MM.1S (cell line): ENCODE measurements around the gene CD8A.
"Not testable (repeated sequence)": the region's sequence is repeated elsewhere in the genome, so short reads cannot be mapped to it uniquely, and the experiment has no call there.

ENCODE experiments used
- DNase-seq: peaks from one replicate; pipeline ENCODE4 v3.0.0-alpha.2; 2015
- H2AFZ ChIP-seq: fragments of 300-600 bp; sonication (generic); 2 replicates; pipeline ENCODE4 v1.6.0; 2016; ENCODE audit warnings: antibody characterized with exemption, low read length
- H3F3A ChIP-seq: fragments of 300-600 bp; sonication (generic); 2 replicates; pipeline ENCODE4 v1.6.1; 2016; ENCODE audit warnings: mild to moderate bottlenecking, antibody characterized with exemption, low read length, moderate library complexity, mixed read lengths; ENCODE audit not compliant: insufficient read depth
- H3K27ac ChIP-seq: fragments of 300-600 bp; sonication (generic); 2 replicates; pipeline ENCODE4 v1.5.1; 2016; ENCODE audit warnings: mild to moderate bottlenecking, low read length
- H3K27me3 ChIP-seq: fragments of 300-600 bp; sonication (generic); replicated peaks from 2 replicates; pipeline ENCODE4 v1.6.0; 2016; ENCODE audit warnings: low read length; ENCODE audit not compliant: insufficient read depth
- H3K36me3 ChIP-seq: fragments of 300-600 bp; sonication (generic); replicated peaks from 2 replicates; pipeline ENCODE4 v1.6.1; 2016; ENCODE audit warnings: mild to moderate bottlenecking, low read length, mixed read lengths; ENCODE audit not compliant: insufficient read depth
- H3K4me1 ChIP-seq: fragments of 300-600 bp; sonication (generic); 2 replicates; pipeline ENCODE4 v1.6.1; 2016; ENCODE audit warnings: low read length, mixed read lengths
- H3K4me2 ChIP-seq: fragments of 300-600 bp; sonication (generic); 2 replicates; pipeline ENCODE4 v1.6.0; 2016; ENCODE audit warnings: low read depth, low read length
- H3K4me3 ChIP-seq: fragments of 300-600 bp; sonication (generic); 2 replicates; pipeline ENCODE4 v1.5.1; 2016; ENCODE audit warnings: low read length, mixed read lengths
- H3K79me2 ChIP-seq: fragments of 300-600 bp; sonication (generic); 2 replicates; pipeline ENCODE4 v1.6.1; 2016; ENCODE audit warnings: mixed run types, low read length, mixed read lengths
- H3K9ac ChIP-seq: fragments of 300-600 bp; sonication (generic); 2 replicates; pipeline ENCODE4 v1.6.1; 2016; ENCODE audit warnings: low read length, mixed read lengths
- H3K9me2 ChIP-seq: fragments of 300-600 bp; sonication (generic); replicated peaks from 2 replicates; pipeline ENCODE4 v1.6.1; 2016; ENCODE audit warnings: mild to moderate bottlenecking, low read length, mixed read lengths; ENCODE audit not compliant: insufficient read depth
- H3K9me3 ChIP-seq: fragments of 300-600 bp; sonication (generic); replicated peaks from 2 replicates; pipeline ENCODE4 v1.6.1; 2016; ENCODE audit warnings: mild to moderate bottlenecking, low read length, mixed read lengths; ENCODE audit not compliant: insufficient read depth
- H4K20me1 ChIP-seq: fragments of 300-600 bp; sonication (generic); 2 replicates; pipeline ENCODE4 v1.6.1; 2016; ENCODE audit warnings: mild to moderate bottlenecking, low read length, moderate library complexity, mixed read lengths; ENCODE audit not compliant: insufficient read depth
- CTCF ChIP-seq: fragments of 300-600 bp; sonication (generic); IDR thresholded peaks from 2 replicates; pipeline ENCODE4 v1.5.1; 2016; ENCODE audit warnings: antibody characterized with exemption, low read length, mixed read lengths
- EZH2 ChIP-seq: fragments of 300-600 bp; sonication (generic); optimal IDR thresholded peaks from 2 replicates; pipeline ENCODE3; 2017; ENCODE audit warnings: low read depth, mild to moderate bottlenecking, antibody characterized with exemption, low read length, mixed read lengths
- EZH2phosphoT487 ChIP-seq: fragments of 300-600 bp; sonication (generic); IDR thresholded peaks from 2 replicates; pipeline ENCODE4 v1.6.1; 2018; ENCODE audit warnings: antibody characterized with exemption, low read length

The CD8A gene

GRCh38 chr2:86744152-86744551 lies 46.6 kb downstream of the CD8A start:
- H3K9me2 ChIP-seq, result no peaks in the 10 kb centered on the region
- no peak overlapping the region for H3K9ac ChIP-seq
- no peak overlapping the region for H2AFZ ChIP-seq
- 0 out of 2 replicates have a peak, but pooled peaks cover 6% of the 10 kb centered on the region for H3K4me1 ChIP-seq
- DNase-seq, result no peak
- no peaks in the 10 kb centered on the region for H3K9me3 ChIP-seq
- no peak for TF ChIP-seq CTCF
- TF ChIP-seq EZH2phosphoT487, result no peak
- no peak for TF ChIP-seq EZH2
- no peak overlapping the region for H3K4me3 ChIP-seq
- H3K27ac ChIP-seq, result no peak overlapping the region
- H3K79me2 ChIP-seq, result peaks cover 48% of the 10 kb centered on the region
- H3K4me2 ChIP-seq, result no peak overlapping the region
- H3K36me3 ChIP-seq, result peaks cover 5% of the 10 kb centered on the region; the same call in 1 of the 2 replicates
- no peaks in the 10 kb centered on the region for H3K27me3 ChIP-seq
- no peaks in the 10 kb centered on the region for H4K20me1 ChIP-seq
- no peaks in the 10 kb centered on the region for H3F3A ChIP-seq

- H3K79me2 ChIP-seq, result peaks cover 28% of the 10 kb centered on the region
- not testable (repeated sequence) for H3K27me3 ChIP-seq, H3K4me2 ChIP-seq, H3K9me3 ChIP-seq, DNase-seq, H3K4me3 ChIP-seq, H3K9ac ChIP-seq, H4K20me1 ChIP-seq, H2AFZ ChIP-seq, H3F3A ChIP-seq, H3K4me1 ChIP-seq, H3K36me3 ChIP-seq, H3K27ac ChIP-seq, H3K9me2 ChIP-seq
These were observed 48.7 kb downstream of the CD8A start for GRCh38 chr2:86741889-86742498.

GRCh38 chr2:86739889-86740288 lies 50.8 kb downstream of the CD8A start:
- not testable (repeated sequence) for H4K20me1 ChIP-seq, H3K4me2 ChIP-seq, H3K9me2 ChIP-seq, H3K27me3 ChIP-seq, H3K4me3 ChIP-seq, H3K9ac ChIP-seq, H3K4me1 ChIP-seq, H3K9me3 ChIP-seq, H3F3A ChIP-seq, H3K36me3 ChIP-seq, H2AFZ ChIP-seq, H3K27ac ChIP-seq, DNase-seq
- H3K79me2 ChIP-seq, result peaks cover 14% of the 10 kb centered on the region

- H3K9ac ChIP-seq, result not testable (repeated sequence)
These were observed 51.2 kb downstream of the CD8A start for GRCh38 chr2:86739485-86739884.

GRCh38 chr2:86734896-86735295 lies 55.8 kb downstream of the CD8A start:
- not testable (repeated sequence) for H3K79me2 ChIP-seq, H3K36me3 ChIP-seq, H3K9ac ChIP-seq, H3K4me3 ChIP-seq, H2AFZ ChIP-seq, H3K4me1 ChIP-seq, H3K4me2 ChIP-seq, H4K20me1 ChIP-seq, H3F3A ChIP-seq, H3K27ac ChIP-seq, DNase-seq, H3K9me3 ChIP-seq, H3K27me3 ChIP-seq, H3K9me2 ChIP-seq

More at GRCh38 chr2:86739485-86739884, 51.2 kb downstream of the CD8A start:
- peaks cover 11% of the 10 kb centered on the region for H3K79me2 ChIP-seq
- not testable (repeated sequence) for H3K4me1 ChIP-seq, H3K27me3 ChIP-seq, H3F3A ChIP-seq, H2AFZ ChIP-seq, H3K9me2 ChIP-seq, DNase-seq, H3K36me3 ChIP-seq, H3K27ac ChIP-seq, H3K9me3 ChIP-seq, H4K20me1 ChIP-seq, H3K4me2 ChIP-seq, H3K4me3 ChIP-seq
